HEK293T (cell line): Measurements from ENCODE around the gene ZMYND12.

Source experiments
- CTCF ChIA-PET: fragments of 350-600 bp; formaldehyde crosslinking; extraction: SDS; loops from one replicate; lab custom pipeline; 2021; ENCODE audit warnings: antibody characterized with exemption, inconsistent platforms; lab: Yijun Ruan, JAX
- POLR2A ChIA-PET: fragments of 350-600 bp; formaldehyde crosslinking; extraction: SDS; loops from one replicate; lab custom pipeline; 2020; ENCODE audit warnings: antibody characterized with exemption, inconsistent platforms; lab: Yijun Ruan, JAX
- DNase-seq: peaks from one replicate; pipeline ENCODE4 v3.0.0; 2012; ENCODE audit warnings: mixed read lengths; ENCODE audit errors: extremely low spot score
- ARNT ChIP-seq: fragments of 450-650 bp; IDR thresholded peaks from 2 replicates; pipeline ENCODE4 v1.6.1; 2017; ENCODE audit warnings: mild to moderate bottlenecking
- BHLHE40 ChIP-seq: fragments of 450-650 bp; IDR thresholded peaks from 2 replicates; pipeline ENCODE4 v1.6.1; 2016; ENCODE audit warnings: mild to moderate bottlenecking, moderate library complexity, borderline replicate concordance
- CTBP1 ChIP-seq: fragments of 450-650 bp; IDR thresholded peaks from 2 replicates; pipeline ENCODE4 v1.6.1; 2016; ENCODE audit warnings: borderline replicate concordance
- ELF4 ChIP-seq: fragments of 450-650 bp; IDR thresholded peaks from 2 replicates; pipeline ENCODE4 v1.6.1; 2017; ENCODE audit warnings: antibody characterized with exemption
- FOXA1 ChIP-seq: fragments of 450-650 bp; IDR thresholded peaks from 2 replicates; pipeline ENCODE4 v1.6.1; 2016; ENCODE audit warnings: mild to moderate bottlenecking
- FOXK2 ChIP-seq: fragments of 450-650 bp; IDR thresholded peaks from 2 replicates; pipeline ENCODE4 v1.6.1; 2016; ENCODE audit warnings: mild to moderate bottlenecking
- FOXM1 ChIP-seq: fragments of 450-650 bp; IDR thresholded peaks from 2 replicates; pipeline ENCODE4 v1.6.1; 2017; ENCODE audit warnings: mild to moderate bottlenecking, borderline replicate concordance
- HDGF ChIP-seq: fragments of 450-650 bp; IDR thresholded peaks from 2 replicates; pipeline ENCODE4 v1.6.1; 2017; ENCODE audit warnings: antibody characterized with exemption, borderline replicate concordance
- L3MBTL2 ChIP-seq: fragments of 450-650 bp; conservative IDR thresholded peaks from 2 replicates; pipeline ENCODE4 v1.6.1; 2016; ENCODE audit warnings: mild to moderate bottlenecking
- LEF1 ChIP-seq: fragments of 450-650 bp; IDR thresholded peaks from 2 replicates; pipeline ENCODE4 v1.6.1; 2017; ENCODE audit warnings: mild to moderate bottlenecking, borderline replicate concordance
- NFRKB ChIP-seq: fragments of 450-650 bp; IDR thresholded peaks from 2 replicates; pipeline ENCODE4 v1.6.1; 2016; ENCODE audit warnings: mild to moderate bottlenecking, moderate library complexity
- SP1 ChIP-seq: fragments of 450-650 bp; IDR thresholded peaks from 2 replicates; pipeline ENCODE4 v1.6.1; 2017
- SUZ12 ChIP-seq: fragments of 450-650 bp; IDR thresholded peaks from 2 replicates; pipeline ENCODE4 v1.6.1; 2016; ENCODE audit warnings: mild to moderate bottlenecking
- TARDBP ChIP-seq: fragments of 450-650 bp; IDR thresholded peaks from 2 replicates; pipeline ENCODE4 v1.6.1; 2016
- ZNF384 ChIP-seq: fragments of 450-650 bp; IDR thresholded peaks from 2 replicates; pipeline ENCODE4 v1.6.1; 2016
- TF ChIP-seq, protein P1 (sequence below): fragments of 450-650 bp; IDR thresholded peaks from 2 replicates; pipeline ENCODE4 v1.6.1; 2016

ZMYND12 gene

DNA sequence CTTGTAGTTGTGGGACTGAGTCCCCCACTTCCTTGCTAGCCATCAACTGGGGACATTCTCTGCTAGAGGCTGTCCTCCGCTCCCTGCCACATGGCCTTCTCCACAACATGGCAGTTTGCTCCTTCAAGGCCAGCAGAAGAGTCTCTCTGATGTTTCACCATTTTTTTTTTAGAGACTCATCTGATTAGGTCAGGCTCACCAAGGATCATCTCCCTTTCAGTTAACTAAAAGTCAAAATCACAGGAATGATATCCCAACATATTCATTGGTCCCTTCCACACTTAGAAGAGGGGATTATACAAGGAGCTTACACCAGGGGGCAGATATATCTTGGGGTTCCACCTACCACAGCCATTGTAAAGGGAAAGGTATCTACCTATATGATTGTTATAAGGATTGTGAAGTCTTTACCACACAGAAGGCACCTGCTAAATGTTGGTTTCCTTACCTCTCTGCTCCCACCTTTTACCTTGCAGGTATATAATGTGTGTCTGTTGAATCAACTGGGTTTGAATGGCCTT lies 51.9 kb downstream of the ZMYND12 start:
- ChIA-PET CTCF (no interaction called here), POLR2A (no interaction called here)
- no peak for DNase-seq
- TF ChIP-seq L3MBTL2 (no peak), CTBP1 (no peak), LEF1 (no peak), HDGF (no peak), FOXM1 (no peak), BHLHE40 (no peak), SUZ12 (no peak), ARNT (no peak), ZNF384 (no peak), ELF4 (no peak), FOXK2 (no peak), TARDBP (no peak)

DNA sequence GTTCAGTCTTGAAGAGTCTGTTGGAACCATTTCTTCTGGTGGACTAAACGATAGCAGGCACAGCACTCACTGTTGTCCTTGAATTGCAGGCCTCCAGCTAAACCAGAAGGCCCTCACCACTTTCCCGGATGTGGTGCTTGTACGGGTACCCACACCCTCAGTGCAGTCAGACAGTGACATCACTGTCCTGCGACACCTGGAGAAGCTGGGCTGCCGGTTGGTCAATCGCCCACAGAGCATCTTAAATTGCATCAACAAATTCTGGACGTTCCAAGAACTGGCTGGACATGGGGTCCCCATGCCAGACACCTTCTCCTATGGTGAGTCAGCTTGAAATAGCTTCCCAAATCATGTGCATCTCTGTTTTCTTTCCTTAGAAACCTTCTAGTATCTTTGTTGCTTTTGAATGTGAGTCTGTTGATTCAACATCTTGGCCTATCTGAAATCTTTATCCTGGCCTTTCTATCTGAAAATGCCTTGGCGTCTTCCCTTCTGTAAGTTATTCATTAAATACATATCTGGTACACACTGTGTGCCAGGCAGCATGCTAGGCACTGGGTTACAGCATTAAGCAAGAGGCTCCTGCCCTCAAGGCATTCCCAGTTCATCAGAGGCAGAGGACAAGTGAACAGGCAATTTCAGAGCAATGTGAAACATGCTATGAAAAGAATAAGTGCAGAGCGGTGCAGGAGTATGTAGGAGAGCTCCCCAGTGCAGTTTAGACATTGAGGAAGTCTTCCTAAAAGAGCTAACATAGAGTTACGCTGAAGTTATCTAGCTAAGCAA lies 56.3 kb downstream of the ZMYND12 start:
- POLR2A ChIA-PET: no interaction called here
- TF ChIP-seq, protein P1, sequence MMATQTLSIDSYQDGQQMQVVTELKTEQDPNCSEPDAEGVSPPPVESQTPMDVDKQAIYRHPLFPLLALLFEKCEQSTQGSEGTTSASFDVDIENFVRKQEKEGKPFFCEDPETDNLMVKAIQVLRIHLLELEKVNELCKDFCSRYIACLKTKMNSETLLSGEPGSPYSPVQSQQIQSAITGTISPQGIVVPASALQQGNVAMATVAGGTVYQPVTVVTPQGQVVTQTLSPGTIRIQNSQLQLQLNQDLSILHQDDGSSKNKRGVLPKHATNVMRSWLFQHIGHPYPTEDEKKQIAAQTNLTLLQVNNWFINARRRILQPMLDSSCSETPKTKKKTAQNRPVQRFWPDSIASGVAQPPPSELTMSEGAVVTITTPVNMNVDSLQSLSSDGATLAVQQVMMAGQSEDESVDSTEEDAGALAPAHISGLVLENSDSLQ: no peak
- TF ChIP-seq ARNT (no peak), TARDBP (no peak), FOXA1 (no peak), NFRKB (no peak), L3MBTL2 (no peak), CTBP1 (no peak), ELF4 (no peak), FOXM1 (no peak)
- DNase-seq: no peak
- CTCF ChIA-PET: no interaction called here

DNA sequence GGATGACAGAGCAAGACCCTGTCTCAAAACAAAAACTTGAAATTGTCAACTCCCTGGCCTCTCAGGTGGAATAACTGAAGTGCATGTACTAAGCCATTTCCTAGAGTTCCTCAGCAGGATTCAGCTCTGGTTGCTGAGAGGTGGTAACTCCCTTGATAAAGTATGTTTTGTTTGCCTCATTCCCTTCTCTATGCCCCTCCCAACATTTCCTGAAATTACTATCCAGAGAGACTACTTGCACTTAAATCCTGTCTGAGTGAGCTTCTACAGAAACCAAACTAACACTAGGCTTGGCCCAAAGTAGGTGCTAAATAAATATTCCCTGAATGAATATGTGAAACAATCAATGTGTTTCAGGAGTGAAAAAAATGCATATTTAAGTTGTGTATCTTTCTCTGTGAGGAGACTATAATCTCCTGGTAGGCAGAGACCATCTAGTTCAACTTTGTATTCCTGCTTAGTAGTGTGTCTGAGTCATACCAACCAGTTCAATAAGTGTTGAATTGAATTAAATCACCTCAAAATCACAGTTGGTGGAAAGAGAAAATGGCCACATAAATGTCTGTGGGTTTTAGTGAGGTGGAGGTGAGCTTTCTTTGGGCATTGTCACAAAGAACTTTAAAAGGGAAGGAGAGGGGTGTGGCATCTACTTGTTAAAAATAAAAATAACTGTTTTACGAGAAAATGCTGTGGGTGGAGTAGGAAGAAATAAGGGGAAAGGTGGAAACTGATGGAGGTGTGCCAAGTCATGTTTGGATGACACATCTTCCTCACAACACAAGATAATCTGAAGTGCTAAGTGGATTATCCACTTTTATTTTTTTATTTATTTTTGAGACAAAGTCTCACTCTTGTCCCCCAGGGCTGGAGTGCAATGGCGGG lies 62.6 kb downstream of the ZMYND12 start:
- DNase-seq: no peak
- TF ChIP-seq ELF4: no peak
- no peak for TF ChIP-seq LEF1
- TF ChIP-seq ARNT: no peak
- TF ChIP-seq SUZ12: no peak
- TF ChIP-seq CTBP1: no peak
- no peak for TF ChIP-seq HDGF
- no peak for TF ChIP-seq L3MBTL2
- no peak for TF ChIP-seq NFRKB
- no peak for TF ChIP-seq BHLHE40
- TF ChIP-seq SP1: no peak
- TF ChIP-seq FOXM1: no peak
- TF ChIP-seq, protein P1: no peak
- no peak for TF ChIP-seq FOXA1
- CTCF ChIA-PET: no interaction called here
- POLR2A ChIA-PET: no interaction called here

DNA sequence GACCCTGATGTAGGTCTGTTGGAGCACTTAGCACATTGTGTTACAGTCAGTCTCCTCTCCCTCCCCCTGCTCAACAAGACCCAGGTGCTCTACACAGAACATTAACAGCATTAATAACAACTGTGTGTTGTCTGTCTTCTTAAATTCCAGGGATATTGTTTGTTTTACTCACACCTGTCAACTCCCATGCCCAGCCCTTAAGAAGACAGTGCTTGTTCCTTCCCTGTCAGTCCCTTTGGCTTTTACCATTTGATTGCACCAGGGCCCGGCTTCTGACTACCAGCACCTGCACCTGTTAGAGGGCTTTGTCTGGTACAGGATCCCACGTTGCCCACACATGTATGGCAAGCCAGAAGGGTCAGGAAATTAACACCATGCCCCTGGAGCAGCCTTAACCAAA lies 63.6 kb downstream of the ZMYND12 start:
- CTCF ChIA-PET: no interaction called here
- DNase-seq: no peak
- no peak for TF ChIP-seq CTBP1
- no peak for TF ChIP-seq FOXA1
- no peak for TF ChIP-seq FOXM1
- TF ChIP-seq, protein P1: no peak
- no peak for TF ChIP-seq ZNF384
- no peak for TF ChIP-seq BHLHE40
- no peak for TF ChIP-seq ELF4
- TF ChIP-seq SUZ12: no peak
- POLR2A ChIA-PET: no interaction called here

DNA sequence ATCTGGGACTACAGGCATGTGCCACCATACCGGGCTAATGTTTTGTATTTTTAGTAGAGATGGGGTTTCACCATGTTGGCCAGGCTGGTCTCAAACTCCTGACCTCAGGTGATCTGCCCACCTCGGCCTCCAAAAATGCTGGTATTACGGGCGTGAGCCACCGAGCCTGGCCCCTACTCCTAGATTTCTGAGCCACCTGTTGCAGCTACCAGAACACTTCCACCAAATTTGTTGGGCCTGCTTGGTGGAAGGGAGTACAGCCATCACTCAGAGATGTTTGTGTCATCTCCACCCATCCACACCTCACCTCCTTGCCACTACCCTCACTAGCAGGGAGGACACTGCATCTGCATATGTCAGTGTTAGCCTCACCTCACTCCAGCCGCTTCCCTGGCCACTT lies 69.8 kb downstream of the ZMYND12 start:
- CTCF ChIA-PET: interaction anchor here (0.6 kb wide), 1 partner anchor 292 kb away, joined by 3 read pairs; no protein-coding TSS in a partner anchor
- no peak for DNase-seq
- POLR2A ChIA-PET: no interaction called here
- no peak for TF ChIP-seq ZNF384
- TF ChIP-seq FOXM1: no peak
- no peak for TF ChIP-seq NFRKB
- TF ChIP-seq FOXK2: no peak
- TF ChIP-seq TARDBP: no peak
- TF ChIP-seq FOXA1: no peak
- TF ChIP-seq L3MBTL2: no peak
- TF ChIP-seq SP1: no peak
- no peak for TF ChIP-seq CTBP1
- TF ChIP-seq, protein P1: no peak
- no peak for TF ChIP-seq ARNT
- TF ChIP-seq HDGF: no peak
- TF ChIP-seq BHLHE40: no peak
- TF ChIP-seq LEF1: no peak
- no peak for TF ChIP-seq ELF4
- no peak for TF ChIP-seq SUZ12
